HCEC 1CT (cell line): ENCODE data around the gene UQCRH.
"Not testable (repeated sequence)": the region's sequence is repeated elsewhere in the genome, so short reads cannot be mapped to it uniquely, and the experiment has no call there.

Experiments used
- DNase-seq: peaks from one replicate; pipeline ENCODE4 v3.0.0-alpha.2; 2017

Gene UQCRH

DNA sequence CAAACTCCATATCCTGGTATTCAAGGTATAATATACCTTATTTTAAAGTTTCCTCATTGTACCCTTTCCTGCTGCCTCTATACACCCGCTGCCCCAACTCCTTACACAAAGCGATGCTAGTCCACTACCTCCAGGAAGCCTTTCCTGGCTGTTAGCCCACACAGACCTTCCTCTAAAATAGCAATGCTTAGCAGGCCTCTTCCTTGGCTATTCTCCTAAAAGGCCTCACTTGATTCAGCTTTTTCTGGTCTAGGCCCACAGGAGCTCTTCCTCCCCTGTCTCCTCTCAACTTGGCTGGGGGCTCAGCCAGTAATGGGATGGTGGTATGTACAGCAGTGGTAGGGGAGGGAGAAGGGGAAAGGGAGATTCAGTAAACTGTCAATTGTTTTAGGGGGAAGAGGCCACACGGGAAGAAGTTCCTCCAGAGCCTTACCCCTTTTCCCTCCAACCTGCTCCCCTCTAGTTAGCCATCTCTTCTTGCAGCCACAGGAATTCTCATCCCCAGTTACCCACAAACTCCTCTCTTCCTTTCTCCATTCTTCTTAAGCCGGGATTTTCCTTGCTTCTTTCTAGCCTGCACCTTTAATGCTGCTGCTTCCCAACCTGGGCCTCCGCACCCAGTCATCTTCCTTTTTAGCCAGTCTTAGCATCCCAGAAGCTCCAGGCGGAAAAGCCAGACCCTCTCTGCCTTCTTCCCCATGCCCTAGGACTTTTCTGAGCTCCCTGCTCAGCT is 2.7 kb upstream of the UQCRH start:
- peak; percentile 13 for DNase-seq

DNA sequence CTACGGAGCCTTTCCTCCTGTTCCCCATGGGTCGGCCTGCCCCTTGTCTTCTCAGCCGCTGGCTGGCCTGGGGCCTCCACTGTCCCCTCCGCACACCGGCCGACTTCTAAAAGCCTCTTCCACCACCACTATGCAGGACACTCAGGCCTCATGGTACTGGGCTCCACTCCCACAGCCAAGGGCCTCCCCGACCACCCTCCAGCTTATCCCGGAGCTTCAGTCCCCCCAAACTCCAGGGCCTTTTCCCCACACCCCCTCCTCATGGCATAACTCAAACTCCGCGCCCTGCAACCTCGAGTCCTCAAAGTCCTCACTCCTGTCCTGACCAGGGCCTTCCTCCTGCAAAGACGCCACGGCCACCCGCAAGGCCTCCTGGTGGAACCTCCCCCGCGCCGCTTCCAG is 2.1 kb upstream of the UQCRH start:
- peak; percentile 3 for DNase-seq

DNA sequence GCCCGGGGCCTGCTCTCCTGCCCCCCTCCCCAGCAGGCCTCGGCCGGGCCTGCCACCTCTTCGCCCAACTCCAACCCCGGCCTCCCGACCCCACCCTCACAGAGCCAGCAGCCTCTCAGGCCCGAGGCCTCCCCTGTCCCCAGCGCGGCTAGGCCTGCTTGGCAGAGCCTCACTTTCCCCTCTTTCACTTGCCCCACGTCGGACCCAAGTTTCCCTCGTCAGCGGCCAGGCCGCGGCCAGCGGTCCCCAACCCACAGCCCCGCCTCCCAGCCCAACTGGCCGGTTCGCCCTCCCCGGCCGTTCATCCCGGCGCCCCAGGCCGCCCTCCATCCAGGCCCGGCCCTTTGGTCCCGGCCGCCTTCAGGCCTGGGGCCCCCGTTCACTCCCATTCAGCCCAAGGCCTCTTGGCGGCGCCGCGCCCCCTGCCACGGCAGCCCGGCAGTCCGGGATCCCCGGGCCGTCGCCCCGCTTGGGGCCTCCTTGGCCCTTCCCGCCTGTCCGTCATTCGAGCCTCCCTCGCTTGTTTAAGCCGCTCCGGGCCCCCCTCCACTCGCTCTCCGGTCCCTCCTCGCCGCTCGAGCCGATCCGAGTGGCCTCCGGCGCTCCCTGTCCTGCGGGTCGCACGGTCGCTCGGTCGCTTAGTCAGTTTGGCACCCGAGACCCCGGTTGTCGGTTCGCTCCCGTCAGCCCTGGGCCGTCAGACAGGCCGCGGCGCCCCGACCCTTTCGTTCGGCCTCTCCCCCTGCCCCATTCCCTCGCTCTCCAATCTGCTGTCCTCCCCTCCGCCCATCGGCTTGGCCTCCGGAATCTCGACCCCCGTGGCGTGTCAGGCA is 1.5 kb upstream of the UQCRH start:
- peak; percentile 48 for DNase-seq

DNA sequence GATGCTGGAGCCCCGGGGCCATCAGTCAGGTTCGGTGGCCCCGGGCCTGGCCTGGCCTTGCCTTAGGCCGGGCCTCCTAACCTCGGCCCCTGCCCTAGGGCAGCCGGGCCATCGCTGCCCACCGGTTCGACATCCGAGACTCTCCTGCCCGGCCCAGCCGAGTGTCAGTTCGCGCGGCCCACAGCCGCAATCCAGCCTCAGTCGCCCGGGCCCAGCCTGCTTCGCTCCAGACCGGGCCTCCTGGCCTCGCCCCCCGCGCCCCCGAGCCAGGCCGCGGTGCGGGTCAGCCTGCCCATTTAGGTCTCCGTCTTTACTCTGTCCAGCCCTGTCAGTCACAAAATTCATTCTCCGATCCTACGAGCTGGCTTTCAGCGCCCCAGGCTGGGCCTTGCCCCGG is 859 bp upstream of the UQCRH start:
- peak; percentile 10 for DNase-seq

DNA sequence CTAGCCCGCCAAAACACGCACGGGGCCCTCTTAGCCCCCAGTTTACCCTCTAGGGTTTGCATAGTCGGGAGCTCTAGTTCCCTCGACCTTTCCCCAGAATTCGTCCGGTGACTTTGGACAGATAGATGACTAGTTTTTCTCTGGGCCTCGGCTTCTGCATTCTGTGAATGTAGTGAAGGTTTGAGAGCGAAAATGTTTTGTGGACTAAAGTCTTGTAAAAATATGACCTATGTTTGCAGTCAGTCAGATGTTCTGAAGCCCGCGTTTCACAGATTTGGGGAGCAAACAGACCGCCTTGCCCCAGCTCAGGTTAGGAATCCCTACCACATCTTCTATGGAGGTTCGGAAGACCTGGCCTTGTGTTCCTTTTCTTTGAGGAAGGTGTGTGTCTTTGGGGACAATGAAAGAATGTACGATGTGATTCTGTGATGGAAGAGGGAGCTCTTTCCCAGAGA is 401 bp downstream of the UQCRH start:
- no peak for DNase-seq

DNA sequence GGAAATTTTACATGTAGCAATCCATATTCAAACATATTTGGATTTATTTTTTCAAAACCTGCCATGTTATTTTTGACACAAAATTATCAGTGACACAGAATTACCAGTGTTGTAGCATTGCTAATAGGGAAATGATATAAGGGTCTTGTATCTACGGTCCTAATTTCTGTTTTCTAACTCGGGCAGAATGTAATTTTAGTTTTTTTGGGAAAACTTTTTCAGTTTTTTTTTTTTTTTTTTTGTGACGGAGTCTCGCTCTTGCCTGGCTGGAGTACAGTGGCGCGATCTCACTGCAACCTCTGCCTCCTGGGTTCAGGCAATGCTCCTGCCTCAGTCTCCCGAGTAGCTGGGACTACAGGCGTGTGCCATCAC is 2.6 kb downstream of the UQCRH start:
- DNase-seq, result no peak

DNA sequence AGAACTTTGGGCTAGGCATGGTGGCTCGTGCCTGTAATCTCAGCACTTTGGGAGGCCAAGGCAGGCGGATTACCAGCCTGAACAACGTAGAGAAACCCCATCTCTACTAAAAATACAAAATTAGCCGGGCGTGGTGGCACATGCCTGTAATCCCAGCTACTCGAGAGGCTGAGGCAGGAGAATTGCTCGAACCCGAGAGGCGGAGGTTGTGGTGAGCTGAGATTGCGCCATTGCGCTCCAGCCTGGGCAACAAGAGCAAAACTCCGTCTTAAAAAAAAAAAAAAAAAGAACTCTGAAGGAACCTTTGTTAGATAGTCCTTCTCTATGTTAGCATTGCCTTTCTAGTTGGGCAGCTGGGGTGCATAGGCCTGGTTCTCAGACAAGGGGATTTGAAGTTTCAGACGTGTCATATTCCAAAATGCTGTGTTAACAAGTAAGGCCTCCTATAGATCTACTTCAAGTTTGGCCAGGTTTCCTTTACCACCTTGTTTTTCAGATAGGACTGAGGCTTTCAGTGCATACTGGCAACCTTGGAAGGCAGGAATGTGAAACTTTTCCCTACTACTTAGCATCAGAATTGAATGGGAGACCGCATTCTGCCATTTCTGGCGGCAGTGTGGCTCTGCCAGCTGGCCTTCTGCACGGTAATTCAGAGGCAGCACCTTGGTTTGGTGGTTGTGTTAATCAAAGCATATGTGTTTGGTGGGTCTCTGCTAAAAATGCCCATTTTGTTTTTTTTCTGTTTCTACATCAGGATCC is 6.1 kb downstream of the UQCRH start:
- no peak for DNase-seq

DNA sequence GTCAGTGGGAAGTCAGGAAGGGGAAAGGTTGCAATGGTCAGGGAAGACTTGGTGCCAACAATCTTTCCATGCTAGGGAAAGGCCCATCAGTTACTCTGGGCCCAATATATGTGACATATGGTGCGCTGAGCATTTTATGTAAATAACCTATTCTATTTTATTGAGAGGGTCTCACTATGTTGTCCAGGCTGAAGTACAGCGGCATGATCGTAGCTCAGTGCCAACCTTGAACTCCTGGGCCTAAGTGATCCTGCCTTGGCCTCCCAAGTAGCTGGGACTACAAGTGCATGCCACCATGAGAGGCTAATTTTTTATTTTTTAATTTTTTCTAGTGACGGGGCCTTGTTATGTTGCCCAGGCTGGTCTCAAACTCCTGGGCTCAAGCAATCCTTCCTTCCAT is 6.8 kb downstream of the UQCRH start:
- DNase-seq, result no peak

DNA sequence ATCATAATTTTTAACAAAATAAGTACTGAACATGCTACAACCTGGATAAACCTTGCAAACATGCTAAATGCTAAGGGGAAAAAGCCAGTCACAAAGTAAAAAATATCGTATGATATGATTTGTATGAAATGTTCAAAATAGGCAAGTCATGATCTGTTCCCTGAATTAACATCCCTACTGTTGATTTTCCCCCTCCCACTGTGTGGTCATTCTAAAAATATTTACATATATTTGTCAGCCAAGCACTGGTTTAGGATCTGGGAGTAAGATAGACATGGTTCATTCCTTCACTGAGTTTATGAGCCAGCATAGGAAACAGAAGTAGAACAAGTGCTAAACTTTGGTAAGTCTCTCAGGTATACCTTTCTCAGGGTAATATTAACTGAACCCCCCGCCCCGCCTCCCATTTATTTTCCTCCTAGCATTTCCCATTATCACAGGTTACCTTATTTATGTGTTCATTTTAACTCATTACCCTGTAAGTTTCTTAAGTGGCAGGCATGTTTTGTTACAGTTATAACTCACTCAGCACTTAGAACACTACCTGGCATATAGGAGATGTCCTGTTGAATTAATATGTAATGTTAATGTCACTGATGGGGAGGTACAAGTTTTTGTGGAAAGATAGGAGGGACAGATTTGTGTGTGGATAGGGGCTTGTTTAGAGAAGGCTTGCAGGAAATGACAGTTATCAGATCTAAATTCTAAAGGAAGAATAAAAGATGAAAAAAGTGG is 12.3 kb downstream of the UQCRH start:
- DNase-seq, result peak; percentile 46

DNA sequence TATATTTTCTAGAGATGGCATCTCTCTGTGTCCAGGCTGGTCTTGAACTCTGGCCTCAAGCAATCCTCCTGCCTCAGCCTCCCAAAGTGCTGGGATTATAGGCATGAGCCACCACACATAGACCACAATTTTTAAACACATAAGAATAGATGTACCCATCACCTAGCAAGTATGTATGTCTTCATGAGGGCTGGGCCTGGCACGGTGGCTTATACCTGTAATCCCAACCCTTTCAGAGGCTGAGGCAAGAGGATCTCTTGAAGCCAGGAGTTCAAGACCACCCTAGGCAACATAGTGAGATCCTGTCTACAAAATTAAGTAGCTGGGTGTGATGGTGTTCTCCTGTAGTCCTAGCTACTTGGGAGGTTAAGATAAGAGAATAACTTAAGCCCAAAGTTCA is 13.8 kb downstream of the UQCRH start:
- DNase-seq, result no peak

DNA sequence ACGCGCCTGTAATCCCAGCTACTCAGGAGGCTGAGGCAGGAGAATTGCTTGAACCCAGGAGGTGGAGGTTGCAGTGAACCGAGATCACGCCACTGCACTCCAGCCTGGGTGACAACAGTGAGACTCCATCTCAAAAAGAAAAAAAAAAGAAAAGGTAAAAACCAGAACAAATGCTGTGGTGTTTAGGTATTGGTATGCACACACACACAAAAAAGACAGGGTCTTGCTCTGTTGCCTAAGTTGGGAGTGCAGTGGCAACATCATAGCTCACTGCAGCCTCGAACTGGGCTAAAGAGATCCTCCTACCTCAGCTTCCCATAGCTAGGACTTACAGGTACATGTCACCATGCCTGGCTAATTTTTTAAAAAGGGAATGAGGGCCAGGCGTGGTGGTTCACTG is 15.8 kb downstream of the UQCRH start:
- DNase-seq, result not testable (repeated sequence)

DNA sequence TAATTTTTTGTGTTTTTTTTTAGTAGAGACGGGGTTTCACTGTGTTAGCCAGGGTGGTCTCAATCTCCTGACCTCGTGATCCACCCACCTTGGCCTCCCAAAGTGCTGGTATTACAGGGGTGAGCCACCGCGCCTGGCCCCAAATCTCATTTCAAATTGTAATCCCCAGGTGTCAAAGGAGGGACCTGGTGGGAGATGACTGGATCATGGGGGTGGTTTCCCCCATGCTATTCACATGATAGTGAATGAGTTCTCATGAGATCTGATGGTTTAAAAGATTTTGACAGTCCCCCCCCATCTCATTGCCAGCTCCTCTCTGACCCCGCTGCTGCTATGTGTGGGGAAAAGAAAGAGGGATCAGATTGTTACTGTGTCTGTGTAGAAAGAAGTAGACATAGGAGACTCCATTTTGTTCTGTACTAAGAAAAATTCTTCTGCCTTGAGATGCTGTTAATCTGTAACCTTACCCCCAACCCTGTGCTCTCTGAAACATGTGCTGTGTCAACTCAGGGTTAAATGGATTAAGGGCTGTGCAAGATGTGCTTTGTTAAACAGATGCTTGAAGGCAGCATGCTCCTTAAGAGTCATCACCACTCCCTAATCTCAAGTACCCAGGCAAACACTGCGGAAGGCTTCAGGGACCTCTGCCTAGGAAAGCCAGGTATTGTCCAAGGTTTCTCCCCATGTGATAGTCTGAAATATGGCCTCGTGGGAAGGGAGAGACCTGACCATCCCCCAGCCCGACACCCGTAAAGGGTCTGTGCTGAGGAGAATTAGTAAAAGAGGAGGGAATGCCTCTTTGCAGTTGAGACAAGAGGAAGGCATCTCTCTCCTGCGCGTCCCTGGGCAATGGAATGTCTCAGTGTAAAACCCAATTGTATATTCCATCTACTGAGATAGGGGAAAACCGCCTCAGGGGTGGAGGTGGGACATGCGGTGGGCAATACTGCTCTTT is 16.7 kb downstream of the UQCRH start:
- DNase-seq, result not testable (repeated sequence)

DNA sequence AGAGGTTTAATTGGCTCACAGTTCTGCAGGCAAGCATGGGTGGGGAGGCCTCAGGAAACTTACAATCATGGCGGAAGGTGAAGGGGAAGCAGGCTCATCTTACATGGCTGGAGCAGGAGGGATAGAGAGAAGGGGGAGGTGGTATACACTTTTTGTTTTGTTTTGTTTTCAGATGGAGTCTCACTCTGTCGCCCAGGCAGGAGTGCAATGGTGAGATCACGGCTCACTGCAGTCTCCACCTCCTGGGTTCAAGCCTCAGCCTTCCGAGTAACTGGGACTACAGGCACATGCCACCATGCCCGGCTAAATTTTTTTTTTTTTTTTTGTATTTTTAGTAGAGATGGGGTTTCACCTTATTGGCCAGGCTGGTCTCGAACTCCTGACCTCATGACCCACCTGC is 18.7 kb downstream of the UQCRH start:
- not testable (repeated sequence) for DNase-seq

DNA sequence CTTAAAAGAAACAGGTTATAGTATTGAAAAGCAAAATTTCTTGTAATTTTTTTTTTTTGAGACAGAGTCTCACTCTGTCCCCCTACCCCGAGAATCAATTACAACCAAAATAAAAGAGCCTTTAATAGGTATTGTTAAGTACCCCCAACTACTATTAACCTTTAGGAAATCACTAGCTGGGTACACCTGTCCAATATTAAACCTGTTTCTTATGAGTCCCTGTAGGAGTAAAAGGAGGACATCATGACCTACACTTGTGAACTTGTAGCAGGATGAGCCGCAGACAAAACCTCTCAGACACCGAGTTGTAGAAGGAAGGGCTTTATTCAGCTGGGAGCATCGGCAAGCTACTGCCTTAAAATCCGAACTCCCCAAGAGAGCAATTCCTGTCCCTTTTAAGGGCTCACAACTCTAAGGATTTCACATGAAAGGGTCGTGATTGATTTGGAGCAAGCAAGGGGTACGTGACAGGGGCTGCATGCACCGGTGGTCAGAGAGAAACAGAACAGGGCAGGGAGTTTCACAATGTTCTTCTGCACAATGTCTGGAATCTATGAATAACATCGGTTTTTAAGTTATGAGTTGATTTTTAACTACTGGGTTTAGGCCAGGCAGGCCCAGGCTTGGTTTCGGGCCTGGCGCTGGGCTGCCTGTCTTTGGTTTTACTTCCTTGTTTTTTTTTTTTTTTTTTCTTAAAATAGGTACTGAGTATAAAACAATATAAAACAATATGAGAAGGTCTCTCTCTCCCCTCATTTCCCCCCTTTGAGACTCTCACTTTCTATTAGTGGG is 22.0 kb downstream of the UQCRH start:
- not testable (repeated sequence) for DNase-seq

DNA sequence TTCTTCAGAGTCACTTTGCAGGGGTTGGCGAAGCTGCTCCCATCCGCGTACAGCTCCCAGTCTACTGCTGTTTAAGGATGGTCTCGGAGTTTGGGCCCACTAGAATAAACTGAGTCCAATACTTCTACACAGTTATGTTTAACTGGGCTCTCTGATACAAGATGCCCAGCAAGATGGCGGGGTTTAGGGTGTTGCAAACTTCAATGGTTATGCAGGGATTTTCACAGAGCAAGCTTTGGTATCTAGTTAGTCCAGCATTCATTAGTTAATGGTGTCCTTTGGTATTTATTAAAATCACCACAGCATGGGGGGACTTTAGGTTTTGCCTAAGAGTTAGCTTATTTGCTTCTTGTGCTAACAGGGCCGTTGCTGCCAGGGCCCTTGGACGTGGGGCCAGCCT is 24.7 kb downstream of the UQCRH start:
- DNase-seq, result not testable (repeated sequence)

DNA sequence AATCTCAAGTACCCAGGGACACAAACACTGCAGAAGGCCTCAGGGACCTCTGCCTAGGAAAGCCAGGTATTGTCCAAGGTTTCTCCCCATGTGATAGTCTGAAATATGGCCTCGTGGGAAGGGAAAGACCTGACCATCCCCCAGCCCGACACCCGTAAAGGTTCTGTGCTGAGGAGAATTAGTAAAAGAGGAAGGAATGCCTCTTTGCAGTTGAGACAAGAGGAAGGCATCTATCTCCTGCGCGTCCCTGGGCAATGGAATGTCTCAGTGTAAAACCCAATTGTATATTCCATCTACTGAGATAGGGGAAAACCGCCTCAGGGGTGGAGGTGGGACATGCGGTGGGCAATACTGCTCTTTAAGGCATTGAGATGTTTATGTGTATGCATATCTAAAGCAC is 26.3 kb downstream of the UQCRH start:
- DNase-seq, result not testable (repeated sequence)

DNA sequence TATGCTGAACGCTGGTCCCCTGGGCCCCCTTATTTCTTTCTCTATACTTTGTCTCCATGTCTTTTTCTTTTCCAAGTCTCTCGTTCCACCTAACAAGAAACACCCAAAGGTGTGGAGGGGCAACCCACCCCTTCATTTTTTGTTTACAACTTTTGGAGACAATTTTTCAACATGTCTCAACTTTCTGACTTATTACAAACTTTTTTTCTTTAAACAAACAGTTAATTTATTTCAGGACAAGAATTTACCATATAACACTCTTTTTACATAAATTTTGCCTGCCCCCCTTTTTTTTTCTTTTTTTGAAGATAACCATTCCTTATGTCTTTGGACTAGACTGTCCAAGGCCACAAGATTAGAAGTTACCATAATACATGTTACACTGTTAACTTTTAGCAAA is 26.9 kb downstream of the UQCRH start:
- not testable (repeated sequence) for DNase-seq

DNA sequence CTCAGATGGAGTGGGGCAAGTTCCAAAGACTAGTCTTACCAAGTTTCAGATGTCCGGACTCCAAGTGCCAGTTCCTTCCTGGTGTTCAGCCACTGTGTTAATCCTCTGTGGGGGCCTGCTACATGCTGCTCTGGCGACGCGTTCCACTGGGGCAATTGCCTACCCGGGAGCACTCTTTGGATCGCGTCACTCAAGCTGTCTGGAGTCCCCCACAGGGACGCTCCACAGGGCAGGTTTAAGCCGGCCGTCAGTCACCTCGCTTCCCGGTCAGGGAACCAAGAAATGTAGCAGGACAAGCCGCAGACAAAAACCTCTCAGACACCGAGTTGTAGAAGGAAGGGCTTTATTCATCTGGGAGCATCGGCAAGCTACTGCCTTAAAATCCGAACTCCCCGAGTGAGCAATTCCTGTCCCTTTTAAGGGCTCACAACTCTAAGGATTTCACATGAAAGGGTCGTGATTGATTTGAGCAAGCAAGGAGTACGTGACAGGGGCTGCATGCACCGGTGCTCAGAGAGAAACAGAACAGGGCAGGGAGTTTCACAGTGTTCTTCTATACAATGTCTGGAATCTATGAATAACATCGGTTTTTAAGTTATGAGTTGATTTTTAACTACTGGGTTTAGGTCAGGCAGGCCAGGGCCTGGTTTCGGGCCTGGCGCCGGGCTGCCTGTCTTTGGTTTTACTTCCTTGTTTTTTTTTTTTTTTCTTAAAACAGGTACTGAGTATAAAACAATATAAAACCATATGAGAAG is 28.5 kb downstream of the UQCRH start:
- not testable (repeated sequence) for DNase-seq

DNA sequence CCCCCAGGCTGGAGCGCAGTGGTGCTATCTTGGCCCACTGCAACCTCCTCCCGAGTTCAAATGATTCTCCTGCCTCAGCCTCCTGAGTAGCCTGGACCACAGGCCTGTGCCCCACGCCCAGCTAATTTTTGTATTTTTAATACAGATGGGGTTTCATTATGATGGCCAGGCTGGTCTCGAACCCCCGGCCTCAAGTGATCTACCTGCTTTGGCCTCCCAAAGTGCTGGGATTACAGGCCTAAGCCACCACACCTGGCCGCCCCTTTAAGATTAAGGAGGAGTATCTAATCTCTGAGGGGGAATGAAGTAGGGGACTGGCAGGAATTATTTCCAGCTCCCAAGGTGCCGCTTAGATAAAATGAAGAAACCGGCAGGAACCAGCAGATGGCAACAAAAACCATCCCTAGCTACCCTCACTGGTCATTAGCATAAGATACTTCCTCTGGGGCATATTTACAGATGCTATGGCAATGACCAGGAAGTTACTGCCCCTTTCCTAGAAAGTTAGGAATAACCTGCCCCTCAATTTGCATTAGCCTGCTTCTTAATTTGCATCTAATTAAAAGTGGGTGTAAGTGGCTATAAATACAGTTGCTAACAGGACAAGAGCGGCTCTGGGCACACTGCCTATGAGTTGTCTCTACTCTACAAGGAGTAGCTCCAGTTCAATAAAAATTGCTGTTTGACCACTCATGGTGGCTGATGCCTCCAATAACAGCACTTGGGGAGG is 30.0 kb downstream of the UQCRH start:
- DNase-seq, result peak; percentile 32
